ENCODE measurements around the gene NRP2.

NRP2 gene

GRCh38 chr2:205687641-205687956 lies 5.3 kb downstream of the NRP2 start:
- no peak for TF ChIP-seq CTCF (IDR thresholded peaks at IDR 0.05)
- Histone ChIP-seq H3K4me3 (no peak overlapping the region), H3K27ac (peak overlapping the region in 1 of 2 donors; percentile 93)
- no peak for DNase-seq (ENCODE audit: low spot score)

- no peak for TF ChIP-seq CTCF (IDR thresholded peaks at IDR 0.05)
- H3K27ac ChIP-seq, result peak overlapping the region; percentile 27 to 33
- no peak overlapping the region for H3K4me3 ChIP-seq
- no peak for DNase-seq (ENCODE audit: low spot score)
Observed at GRCh38 chr2:205688417-205689200, 6.3 kb downstream of the NRP2 start.

GRCh38 chr2:205689820-205690219 lies 7.5 kb downstream of the NRP2 start:
- Histone ChIP-seq H3K4me3 (no peak overlapping the region), H3K27ac (no peak overlapping the region)
- no peak for DNase-seq (ENCODE audit: low spot score)
- TF ChIP-seq CTCF (IDR thresholded peaks at IDR 0.05), result no peak

DNA sequence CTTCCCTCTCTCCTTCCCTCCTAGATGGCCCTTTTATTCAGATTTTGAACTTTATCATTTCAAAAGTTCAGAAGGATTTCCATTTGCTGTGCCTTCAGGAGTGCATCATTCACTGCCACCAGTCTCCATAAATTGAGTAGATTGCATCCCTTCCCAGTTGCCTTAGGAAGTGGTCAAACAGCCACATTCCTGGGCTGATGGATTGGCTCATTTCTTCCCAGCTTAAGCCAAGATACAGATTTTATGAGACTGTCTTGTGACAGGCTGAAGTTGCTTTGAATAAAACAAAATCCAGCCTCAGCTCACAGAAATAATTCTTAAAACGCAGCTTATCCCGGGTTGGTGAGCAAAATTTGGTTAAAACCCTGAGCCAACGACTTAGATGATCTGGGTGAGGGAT lies 9.8 kb downstream of the NRP2 start:
- no peak overlapping the region for H3K27ac ChIP-seq
- no peak for DNase-seq (ENCODE audit: low spot score)
- H3K4me3 ChIP-seq, result no peak overlapping the region
- TF ChIP-seq CTCF (IDR thresholded peaks at IDR 0.05), result no peak

- H3K4me3 ChIP-seq, result no peak overlapping the region
- no peak overlapping the region for H3K27ac ChIP-seq
- DNase-seq (ENCODE audit: low spot score), result no peak
- TF ChIP-seq CTCF (IDR thresholded peaks at IDR 0.05), result no peak
Observed at GRCh38 chr2:205694256-205694655, 12.0 kb downstream of the NRP2 start.

- Histone ChIP-seq H3K4me3 (no peak overlapping the region), H3K27ac (peak overlapping the region in 1 of 2 donors; percentile 52)
- DNase-seq (ENCODE audit: low spot score), result no peak
- no peak for TF ChIP-seq CTCF (IDR thresholded peaks at IDR 0.05)
Observed at GRCh38 chr2:205695460-205695991, 13.2 kb downstream of the NRP2 start.

GRCh38 chr2:205696331-205696926 lies 14.1 kb downstream of the NRP2 start:
- no peak overlapping the region for H3K4me3 ChIP-seq
- TF ChIP-seq CTCF (IDR thresholded peaks at IDR 0.05), result no peak
- peak overlapping the region in 1 of 2 donors; percentile 52 for H3K27ac ChIP-seq
- DNase-seq (ENCODE audit: low spot score), result no peak
